ENCODE measurements around the gene SLC44A4.
"Not testable (repeated sequence)": the region's sequence is repeated elsewhere in the genome, so short reads cannot be mapped to it uniquely, and the experiment has no call there.

Gene SLC44A4

GRCh38 chr6:31858707-31859106 is 20.1 kb downstream of the SLC44A4 start:
- DNase-seq (ENCODE audit: low read depth): no peak

GRCh38 chr6:31857774-31858173 is 21.0 kb downstream of the SLC44A4 start:
- not testable (repeated sequence) for DNase-seq (ENCODE audit: low read depth)

- not testable (repeated sequence) for DNase-seq (ENCODE audit: low read depth)
Observed at GRCh38 chr6:31851980-31852718, 26.6 kb downstream of the SLC44A4 start.

- no peak for DNase-seq (ENCODE audit: low read depth)
Observed at GRCh38 chr6:31851485-31851832, 27.3 kb downstream of the SLC44A4 start.

GRCh38 chr6:31850765-31851484 is 27.9 kb downstream of the SLC44A4 start:
- DNase-seq (ENCODE audit: low read depth): no peak

- DNase-seq (ENCODE audit: low read depth): no peak
Observed at GRCh38 chr6:31847276-31847978, 31.4 kb downstream of the SLC44A4 start.

GRCh38 chr6:31844507-31844906 is 34.3 kb downstream of the SLC44A4 start:
- no peak for DNase-seq (ENCODE audit: low read depth)

GRCh38 chr6:31842053-31842452 is 36.7 kb downstream of the SLC44A4 start:
- no peak for DNase-seq (ENCODE audit: low read depth)

GRCh38 chr6:31839779-31840126 is 39.0 kb downstream of the SLC44A4 start:
- DNase-seq (ENCODE audit: low read depth): not testable (repeated sequence)

- no peak for DNase-seq (ENCODE audit: low read depth)
Observed at GRCh38 chr6:31838968-31839367, 39.8 kb downstream of the SLC44A4 start.

- DNase-seq (ENCODE audit: low read depth): not testable (repeated sequence)
Observed at GRCh38 chr6:31838114-31838553, 40.7 kb downstream of the SLC44A4 start.

- DNase-seq (ENCODE audit: low read depth): no peak
Observed at GRCh38 chr6:31837369-31838113, 41.3 kb downstream of the SLC44A4 start.

- no peak for DNase-seq (ENCODE audit: low read depth)
Observed at GRCh38 chr6:31836474-31837368, 42.1 kb downstream of the SLC44A4 start.

GRCh38 chr6:31836047-31836473 is 42.7 kb downstream of the SLC44A4 start:
- DNase-seq (ENCODE audit: low read depth): no peak

GRCh38 chr6:31834367-31835250 is 44.2 kb downstream of the SLC44A4 start:
- DNase-seq (ENCODE audit: low read depth): no peak

- no peak for DNase-seq (ENCODE audit: low read depth)
Observed at GRCh38 chr6:31831350-31832215, 47.2 kb downstream of the SLC44A4 start.

- no peak for DNase-seq (ENCODE audit: low read depth)
Observed at GRCh38 chr6:31830886-31831335, 47.9 kb downstream of the SLC44A4 start.

GRCh38 chr6:31829633-31830283 is 49.0 kb downstream of the SLC44A4 start:
- DNase-seq (ENCODE audit: low read depth): no peak

Measured in non-pigmented ciliary epithelial cell (primary cell).